PFSK-1 (cell line): ENCODE measurements around the gene SCARB1.

Source experiments
- SIN3A ChIP-seq: IDR thresholded peaks from 2 replicates; pipeline ENCODE4 v1.6.1; 2012; ENCODE audit warnings: mild to moderate bottlenecking, low read length, moderate library complexity, borderline replicate concordance; ENCODE audit not compliant: insufficient read depth
- TF ChIP-seq, protein P1 (sequence below), 2 experiments: IDR thresholded peaks; 2 replicates each; pipeline versions ENCODE4 v1.6.1 to v1.8.0; 2011 to 2012; ENCODE audit warnings: low read depth in 2 of 2, low read length in 2 of 2, control low read depth in 1 of 2, inconsistent platforms in 1 of 2, mild to moderate bottlenecking in 1 of 2, moderate library complexity in 1 of 2; ENCODE audit not compliant: insufficient read depth in 1 of 2

GRCh38 chr12:124752437-124753227 lies 111.0 kb downstream of the SCARB1 start:
- TF ChIP-seq SIN3A: no peak
- TF ChIP-seq, protein P1, sequence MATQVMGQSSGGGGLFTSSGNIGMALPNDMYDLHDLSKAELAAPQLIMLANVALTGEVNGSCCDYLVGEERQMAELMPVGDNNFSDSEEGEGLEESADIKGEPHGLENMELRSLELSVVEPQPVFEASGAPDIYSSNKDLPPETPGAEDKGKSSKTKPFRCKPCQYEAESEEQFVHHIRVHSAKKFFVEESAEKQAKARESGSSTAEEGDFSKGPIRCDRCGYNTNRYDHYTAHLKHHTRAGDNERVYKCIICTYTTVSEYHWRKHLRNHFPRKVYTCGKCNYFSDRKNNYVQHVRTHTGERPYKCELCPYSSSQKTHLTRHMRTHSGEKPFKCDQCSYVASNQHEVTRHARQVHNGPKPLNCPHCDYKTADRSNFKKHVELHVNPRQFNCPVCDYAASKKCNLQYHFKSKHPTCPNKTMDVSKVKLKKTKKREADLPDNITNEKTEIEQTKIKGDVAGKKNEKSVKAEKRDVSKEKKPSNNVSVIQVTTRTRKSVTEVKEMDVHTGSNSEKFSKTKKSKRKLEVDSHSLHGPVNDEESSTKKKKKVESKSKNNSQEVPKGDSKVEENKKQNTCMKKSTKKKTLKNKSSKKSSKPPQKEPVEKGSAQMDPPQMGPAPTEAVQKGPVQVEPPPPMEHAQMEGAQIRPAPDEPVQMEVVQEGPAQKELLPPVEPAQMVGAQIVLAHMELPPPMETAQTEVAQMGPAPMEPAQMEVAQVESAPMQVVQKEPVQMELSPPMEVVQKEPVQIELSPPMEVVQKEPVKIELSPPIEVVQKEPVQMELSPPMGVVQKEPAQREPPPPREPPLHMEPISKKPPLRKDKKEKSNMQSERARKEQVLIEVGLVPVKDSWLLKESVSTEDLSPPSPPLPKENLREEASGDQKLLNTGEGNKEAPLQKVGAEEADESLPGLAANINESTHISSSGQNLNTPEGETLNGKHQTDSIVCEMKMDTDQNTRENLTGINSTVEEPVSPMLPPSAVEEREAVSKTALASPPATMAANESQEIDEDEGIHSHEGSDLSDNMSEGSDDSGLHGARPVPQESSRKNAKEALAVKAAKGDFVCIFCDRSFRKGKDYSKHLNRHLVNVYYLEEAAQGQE (IDR thresholded peaks at IDR 0.05; ENCODE audit: insufficient read depth in 1 of 2, low read depth in 2 of 2, low read length in 2 of 2): no peak
